Fibroblast of upper back skin (primary cell): Measurements from ENCODE around the gene ZNF532.
"Not testable (repeated sequence)": the region's sequence is repeated elsewhere in the genome, so short reads cannot be mapped to it uniquely, and the experiment has no call there.

ENCODE experiments used
- DNase-seq: peaks from one replicate; pipeline ENCODE4 v3.0.0-alpha.2; 2013

The ZNF532 gene

GRCh38 chr18:58864146-58865032 lies at the start of gene ZNF532:
Gene ZNF532, plus strand, starts transcription at chr18:58864877. CDS start in a region left out here.
- DNase-seq: peak; percentile 82

- DNase-seq: no peak
Measured at GRCh38 chr18:58819051-58819450, 45.6 kb upstream of the ZNF532 start.

GRCh38 chr18:58820251-58820650 lies 44.4 kb upstream of the ZNF532 start:
- no peak for DNase-seq

GRCh38 chr18:58822944-58823343 lies 41.7 kb upstream of the ZNF532 start:
- no peak for DNase-seq

GRCh38 chr18:58823412-58823811 lies 41.3 kb upstream of the ZNF532 start:
- DNase-seq: no peak

- DNase-seq: not testable (repeated sequence)
Measured at GRCh38 chr18:58826926-58827325, 37.8 kb upstream of the ZNF532 start.

GRCh38 chr18:58827428-58827827 lies 37.2 kb upstream of the ZNF532 start:
- DNase-seq: no peak

GRCh38 chr18:58827886-58828285 lies 36.8 kb upstream of the ZNF532 start:
- no peak for DNase-seq

- DNase-seq: no peak
Measured at GRCh38 chr18:58828399-58829121, 36.1 kb upstream of the ZNF532 start.

GRCh38 chr18:58829263-58829662 lies 35.4 kb upstream of the ZNF532 start:
- no peak for DNase-seq

GRCh38 chr18:58829886-58830285 lies 34.8 kb upstream of the ZNF532 start:
- DNase-seq: not testable (repeated sequence)

- peak; percentile 66 for DNase-seq
Measured at GRCh38 chr18:58831606-58832005, 33.1 kb upstream of the ZNF532 start.

GRCh38 chr18:58838165-58838860 lies 26.4 kb upstream of the ZNF532 start:
- no peak for DNase-seq

- no peak for DNase-seq
Measured at GRCh38 chr18:58838946-58839345, 25.7 kb upstream of the ZNF532 start.

GRCh38 chr18:58842978-58843687 lies 21.5 kb upstream of the ZNF532 start:
- DNase-seq: no peak

- DNase-seq: no peak
Measured at GRCh38 chr18:58843688-58844035, 21.0 kb upstream of the ZNF532 start.

GRCh38 chr18:58844871-58845270 lies 19.8 kb upstream of the ZNF532 start:
- no peak for DNase-seq

GRCh38 chr18:58845928-58846724 lies 18.6 kb upstream of the ZNF532 start:
- no peak for DNase-seq

GRCh38 chr18:58847383-58848071 lies 17.1 kb upstream of the ZNF532 start:
- DNase-seq: no peak

- DNase-seq: peak; percentile 80
Measured at GRCh38 chr18:58848685-58849084, 16.0 kb upstream of the ZNF532 start.

GRCh38 chr18:58850786-58851469 lies 13.7 kb upstream of the ZNF532 start:
- DNase-seq: no peak
